HepG2 (cell line): ENCODE results near the gene MTRR. TPM values are rescaled to one million over a fixed set of nuclear protein-coding genes. Genes with fewer than 3 reads are reported as not detected.

ENCODE experiments used
- polyA plus RNA-seq, 8 experiments: library from polyadenylated mRNA; depleted of rRNA in 3 of 8; stranded (reverse) in 7 of 8; unstranded in 1 of 8; fragments of >200 nt; fragmentation: Illumina TruSeq in 4 of 8; extraction: Trizol in 4 of 8; gene quantifications; 2 replicates each; pipeline versions ENCODE4 v1.2.1 to v1.2.3, GENCODE V29; 2011 to 2016; ENCODE audit warnings: low read depth in 4 of 8, missing spikeins in 1 of 8, mixed read lengths in 1 of 8; ENCODE audit not compliant: insufficient read depth in 1 of 8
- total RNA-seq, 5 experiments: library from RNA; depleted of rRNA; stranded (reverse); fragments of >200 nt; fragmentation: Illumina TruSeq; extraction: Trizol; gene quantifications; 2 replicates each; pipeline ENCODE4 v1.2.3, GENCODE V29; 2016; ENCODE audit warnings: low read depth in 1 of 5

MTRR gene
- total and polyA plus RNA-seq, 2 of the 13 experiments (the other 11 are each of a cell fraction or from before 2014, with no cell fraction given) = 39.2 to 59.2 TPM

Other genes starting within 250 kb of the MTRR start
- 0.11 and 0.20 TPM in 2 replicates for gene CFAP90, start 18.0 kb upstream of the MTRR start, total RNA-seq (2016; rRNA removed; fragmentation: Illumina TruSeq; extraction: Trizol)
- not detected in 2 replicates for gene CFAP90, start 18.0 kb upstream of the MTRR start, polyA plus RNA-seq (2011; rRNA removed)
- 17.8 and 24.8 TPM in 2 replicates for gene FASTKD3, start 117 bp upstream of the MTRR start, total RNA-seq (2016; rRNA removed; fragmentation: Illumina TruSeq; extraction: Trizol)
- gene FASTKD3, start 117 bp upstream of the MTRR start, polyA plus RNA-seq (2011; rRNA removed) = 6.3 and 6.9 TPM in 2 replicates